NCI-H2196 (cell line): Measurements from ENCODE around the gene PHACTR1.

Source experiments
- DNase-seq: peaks from one replicate; lab custom pipeline; 2025; ENCODE audit not compliant: unreplicated experiment; lab: John Stamatoyannopoulos, UW

Gene PHACTR1

GRCh38 chr6:13183415-13184088, 467.0 kb downstream of the PHACTR1 start:
- no peak for DNase-seq

GRCh38 chr6:13184089-13184468, 467.5 kb downstream of the PHACTR1 start:
- DNase-seq: no peak

DNA sequence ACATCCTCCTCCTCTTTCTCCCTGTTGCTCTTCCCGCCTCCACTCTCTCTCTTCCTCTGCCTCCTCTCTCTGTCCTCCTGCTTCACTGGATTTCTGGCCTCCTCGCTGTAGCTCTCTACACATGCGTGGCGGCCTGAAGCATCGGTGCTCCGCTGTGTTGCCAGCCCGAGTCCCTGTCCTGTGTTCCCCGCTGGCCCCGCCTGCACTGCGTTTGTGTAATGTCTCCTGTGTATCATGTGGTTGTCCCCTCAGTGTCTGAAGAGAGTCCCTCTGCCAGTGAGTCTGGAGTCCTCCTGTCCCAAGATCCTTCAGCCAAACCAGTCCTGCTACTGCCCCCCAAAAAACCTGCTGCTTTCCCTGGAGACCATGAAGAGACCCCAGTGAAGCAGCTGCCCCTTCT, 468.0 kb downstream of the PHACTR1 start:
- no peak for DNase-seq

DNA sequence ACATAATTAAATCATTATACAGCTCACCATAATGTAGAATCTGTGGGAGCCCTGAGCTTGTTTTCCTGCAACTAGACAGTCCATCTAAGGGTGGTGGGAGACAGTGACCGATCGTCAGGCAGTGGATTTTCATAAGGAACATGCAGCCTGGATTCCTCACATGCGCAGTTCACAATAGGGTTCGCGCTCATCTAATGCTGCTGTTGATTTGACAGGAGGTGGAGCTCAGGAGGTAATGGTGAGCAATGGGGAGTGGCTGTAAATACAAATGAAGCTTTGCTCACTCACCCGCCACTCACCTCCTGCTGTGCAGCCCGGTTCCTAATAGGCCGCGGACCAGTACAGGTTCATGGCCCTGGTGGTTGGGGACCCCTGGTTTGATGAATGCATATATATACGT, 470.3 kb downstream of the PHACTR1 start:
- no peak for DNase-seq

- DNase-seq: no peak
These were observed 471.1 kb downstream of the PHACTR1 start for GRCh38 chr6:13187692-13188091.

DNA sequence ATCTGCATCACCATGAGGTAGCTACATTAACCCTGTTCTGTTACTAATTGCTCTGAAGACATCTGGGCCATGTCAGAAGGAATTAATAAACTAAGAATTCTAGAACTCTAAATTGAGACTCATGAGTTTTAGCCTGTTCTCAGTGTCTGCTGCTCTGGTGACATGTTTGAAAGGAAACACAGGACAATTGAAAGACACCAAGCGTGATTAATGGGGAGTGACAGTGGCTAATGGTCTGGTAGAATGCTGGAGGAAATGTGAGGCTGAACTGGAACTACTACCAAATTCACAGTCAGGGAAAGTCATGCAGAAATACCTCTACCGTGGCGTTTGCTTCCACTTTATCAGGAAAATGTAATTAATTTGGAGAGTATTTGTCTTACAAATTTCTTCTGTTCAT, 471.7 kb downstream of the PHACTR1 start:
- no peak for DNase-seq

GRCh38 chr6:13189710-13190109, 473.1 kb downstream of the PHACTR1 start:
- no peak for DNase-seq

DNA sequence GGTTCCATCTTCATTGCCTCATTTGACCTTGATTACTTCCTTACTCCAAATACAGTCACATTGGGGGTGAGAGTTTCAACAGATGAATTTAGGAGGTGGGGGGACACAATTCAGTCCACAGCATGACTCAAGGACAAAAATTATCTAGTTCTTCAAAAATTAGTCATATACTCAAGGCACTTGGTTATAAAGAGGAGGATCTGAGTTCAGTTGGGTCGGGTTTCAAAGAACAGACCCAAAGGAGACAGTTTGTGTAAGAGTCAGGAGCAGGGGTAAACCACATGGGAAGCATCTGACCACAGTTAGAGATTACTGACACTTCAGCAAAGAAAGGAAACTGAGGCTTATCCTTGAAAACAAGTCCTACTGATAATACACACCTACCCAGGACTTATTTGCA, 473.8 kb downstream of the PHACTR1 start:
- DNase-seq: no peak

DNA sequence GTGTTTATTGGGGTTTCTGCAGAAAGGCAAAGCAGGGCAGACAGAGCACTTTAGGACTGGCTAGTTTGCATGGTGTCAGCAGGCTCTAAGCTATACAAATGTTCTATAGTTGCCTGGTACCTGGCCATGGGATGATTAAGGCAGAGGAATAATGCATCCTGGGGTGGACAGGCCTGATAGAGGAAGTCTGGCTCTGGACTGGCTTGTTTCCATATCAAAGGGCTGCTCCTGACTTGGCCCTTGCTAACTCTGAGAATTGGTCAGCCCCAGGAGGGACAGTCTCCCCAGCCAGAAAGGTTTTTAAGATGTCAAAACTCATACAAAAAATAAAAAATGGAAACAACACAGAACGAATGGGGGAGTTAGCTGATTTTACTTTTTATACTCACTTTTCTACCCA, 474.9 kb downstream of the PHACTR1 start:
- no peak for DNase-seq

DNA sequence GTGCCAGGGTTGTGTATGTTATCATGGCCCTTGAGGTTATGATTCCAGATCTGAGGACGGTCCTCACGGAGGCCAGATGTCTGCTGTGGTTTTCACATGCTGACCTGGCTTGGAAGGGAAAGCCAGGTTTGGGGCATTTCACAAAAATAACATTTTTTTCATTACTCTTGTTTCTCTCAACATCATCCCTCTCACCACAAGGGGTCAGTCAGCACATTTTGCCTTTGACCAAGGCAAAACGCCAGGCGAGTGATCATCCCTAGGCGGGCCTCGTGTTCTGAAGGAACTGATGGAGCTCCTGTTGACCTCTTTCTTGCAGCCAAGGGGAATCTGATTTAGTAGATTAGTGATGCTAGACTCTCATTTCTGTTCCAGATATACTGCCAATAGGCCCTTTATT, 478.3 kb downstream of the PHACTR1 start:
- DNase-seq: peak; percentile 28

- no peak for DNase-seq
These were observed 479.2 kb downstream of the PHACTR1 start for GRCh38 chr6:13195803-13196202.

GRCh38 chr6:13198168-13198567, 481.6 kb downstream of the PHACTR1 start:
- DNase-seq: no peak

- no peak for DNase-seq
These were observed 484.8 kb downstream of the PHACTR1 start for GRCh38 chr6:13201336-13201735.

DNA sequence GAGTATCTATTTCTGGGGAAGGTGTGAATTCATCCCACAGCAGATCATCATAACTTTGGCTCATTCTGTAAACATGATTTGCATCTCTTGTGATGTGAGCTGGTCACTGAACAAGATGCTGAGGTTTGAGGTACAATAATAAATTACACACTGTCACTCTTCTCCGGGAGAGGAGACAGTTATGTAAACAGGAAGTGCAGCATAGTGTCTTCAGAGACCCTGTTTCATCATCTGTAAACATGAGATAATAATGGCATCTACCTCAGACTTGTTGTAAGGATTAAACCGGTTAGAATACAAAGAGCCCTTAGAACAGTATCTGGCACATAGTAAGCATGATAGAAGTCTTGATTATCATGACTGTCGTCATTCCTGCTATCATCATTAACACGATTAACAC, 486.6 kb downstream of the PHACTR1 start:
- no peak for DNase-seq

GRCh38 chr6:13205106-13205505, 488.5 kb downstream of the PHACTR1 start:
- DNase-seq: no peak

- no peak for DNase-seq
These were observed 495.5 kb downstream of the PHACTR1 start for GRCh38 chr6:13212096-13212495.

GRCh38 chr6:13212538-13212937, 496.0 kb downstream of the PHACTR1 start:
- DNase-seq: no peak

GRCh38 chr6:13215390-13215789, 498.8 kb downstream of the PHACTR1 start:
- no peak for DNase-seq

DNA sequence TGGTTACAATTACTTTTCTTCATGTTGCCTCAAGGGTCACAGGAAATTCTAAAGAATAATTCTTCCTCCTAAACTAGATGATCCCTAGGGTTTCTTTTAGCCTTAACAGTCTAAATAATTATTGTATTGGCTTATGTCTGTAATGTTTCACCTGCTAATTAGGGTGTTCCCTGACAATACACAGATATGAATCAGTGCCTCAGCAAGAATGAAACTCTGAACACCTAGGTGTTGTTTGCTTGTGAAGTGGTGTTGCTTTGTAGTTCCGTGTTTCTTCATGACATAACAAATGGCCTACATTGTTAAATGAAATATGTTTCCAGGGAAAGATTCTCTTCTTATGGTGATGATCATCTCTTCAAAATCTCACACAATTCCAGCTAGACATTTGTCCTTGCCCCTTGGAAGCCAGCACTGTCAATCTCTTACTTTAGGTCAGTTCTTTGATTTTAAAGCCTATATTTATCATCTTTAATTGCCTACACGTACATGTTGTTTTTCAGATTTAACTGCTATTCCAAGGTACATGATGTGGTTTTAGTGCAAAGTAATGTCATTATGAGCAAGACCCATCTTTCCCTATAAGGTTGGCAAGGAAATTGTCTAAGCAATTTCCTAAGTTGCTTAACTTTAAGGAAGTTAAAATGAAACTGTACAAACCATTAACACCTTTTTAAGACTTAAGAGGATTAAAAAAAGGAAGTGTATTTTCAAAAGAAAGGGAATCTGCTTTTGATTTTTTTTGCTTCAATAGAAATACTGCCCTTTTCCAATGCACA, 499.9 kb downstream of the PHACTR1 start:
- no peak for DNase-seq

GRCh38 chr6:13217206-13217905, 500.8 kb downstream of the PHACTR1 start:
- DNase-seq: no peak

DNA sequence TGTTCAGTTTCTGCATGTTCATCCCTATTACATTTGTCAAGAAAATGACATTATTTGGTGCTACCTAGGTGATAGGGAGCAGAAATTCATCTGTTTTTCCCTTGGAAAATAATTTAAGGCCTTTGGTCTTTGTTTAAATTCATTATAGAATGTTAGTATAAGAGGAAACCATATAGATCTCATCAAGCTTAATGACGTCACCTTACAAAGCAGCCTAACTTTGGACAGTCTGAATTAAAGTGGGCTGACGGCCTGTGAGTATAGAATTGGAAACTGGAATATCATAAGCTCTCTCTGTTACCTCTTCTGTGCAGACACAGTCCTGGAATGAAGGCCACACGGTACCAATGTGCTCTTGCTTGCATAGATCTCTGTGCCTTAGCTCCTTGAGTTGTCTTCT, 503.7 kb downstream of the PHACTR1 start:
- DNase-seq: no peak

- DNase-seq: no peak
These were observed 505.5 kb downstream of the PHACTR1 start for GRCh38 chr6:13222048-13222447.
